HTR-8/SVneo (cell line): Measurements from ENCODE around the gene NR2C1.

Experiments
- DNase-seq: peaks from one replicate; pipeline ENCODE4 v3.0.0; 2011; ENCODE audit warnings: low spot score, mixed read lengths; ENCODE audit not compliant: insufficient read length
- FAIRE-seq: peaks from 2 replicates; lab custom pipeline; 2011; peaks lifted over from hg19 to GRCh38; lab: Jason Lieb, UNC

The NR2C1 gene

GRCh38 chr12:94970560-94970959 lies 102.9 kb downstream of the NR2C1 start:
- no peak for DNase-seq
- FAIRE-seq = no peak
